GM19328 (cell line): ENCODE measurements around the gene MVP.
A peak's percentile ranks its signal among the peaks of the same experiment; 100 is the strongest.
"Not testable (repeated sequence)": the region's sequence is repeated elsewhere in the genome, so short reads cannot be mapped to it uniquely, and the experiment has no call there.

Experiments
- ATAC-seq: cut with Tn5 transposase; IDR thresholded peaks from one replicate; pipeline ENCODE4 v1.9.1; 2021; ENCODE audit warnings: mild to moderate bottlenecking, moderate library complexity; ENCODE audit not compliant: unreplicated experiment

The MVP gene

DNA sequence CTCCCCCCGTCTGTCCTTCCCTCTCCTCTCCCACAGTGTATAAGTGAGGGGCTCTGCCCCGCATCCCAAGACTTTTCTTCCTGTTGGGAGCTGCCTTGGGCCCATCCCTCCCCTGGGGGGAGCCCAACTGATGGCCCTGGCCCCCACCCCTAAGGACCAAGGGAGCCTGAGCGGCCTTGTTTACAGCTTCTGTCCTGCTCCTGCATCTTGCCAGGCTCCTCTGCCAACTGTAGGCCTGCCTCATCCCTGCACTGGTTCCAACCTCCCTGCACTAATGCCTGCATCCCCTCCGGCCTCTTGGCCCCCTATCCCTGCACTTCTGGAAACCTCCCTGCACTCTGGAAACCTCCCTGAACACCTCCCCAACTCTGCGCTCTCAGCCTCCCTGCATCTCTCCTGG, 5.7 kb upstream of the MVP start:
- no peak for ATAC-seq

DNA sequence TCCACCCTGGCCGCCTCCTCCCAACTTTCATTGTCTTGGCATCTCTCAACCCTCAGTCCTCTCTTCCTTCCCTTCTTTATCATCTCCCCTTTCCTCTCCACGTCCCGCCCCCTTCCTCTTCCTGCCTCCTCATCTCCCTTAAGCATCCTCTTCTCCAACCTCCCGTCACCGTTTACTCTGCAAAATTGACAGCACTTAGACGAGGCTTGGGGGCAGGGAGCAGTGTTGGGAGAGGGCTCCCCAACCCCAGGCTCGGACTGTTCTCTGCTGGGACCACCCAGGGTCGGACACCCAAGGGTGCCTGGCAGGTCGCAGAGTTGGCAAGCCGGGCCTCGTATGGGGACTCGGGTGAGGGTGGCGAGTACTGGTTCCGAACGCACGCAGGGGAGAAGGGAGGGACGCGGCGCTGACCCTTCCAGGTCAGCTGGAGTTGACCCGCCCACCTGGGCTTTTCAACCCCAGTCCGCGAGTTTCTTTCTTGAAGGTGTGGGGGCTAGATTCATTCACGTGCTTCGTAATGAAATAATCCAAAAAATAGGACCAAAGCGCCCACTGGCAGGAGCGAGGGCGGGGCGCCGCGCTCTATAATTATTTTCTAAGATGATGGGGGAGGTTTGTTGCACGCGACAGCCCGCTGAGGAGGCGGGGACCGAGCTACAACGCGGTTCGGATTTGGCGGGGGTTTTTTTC, 5.1 kb upstream of the MVP start:
- no peak for ATAC-seq

DNA sequence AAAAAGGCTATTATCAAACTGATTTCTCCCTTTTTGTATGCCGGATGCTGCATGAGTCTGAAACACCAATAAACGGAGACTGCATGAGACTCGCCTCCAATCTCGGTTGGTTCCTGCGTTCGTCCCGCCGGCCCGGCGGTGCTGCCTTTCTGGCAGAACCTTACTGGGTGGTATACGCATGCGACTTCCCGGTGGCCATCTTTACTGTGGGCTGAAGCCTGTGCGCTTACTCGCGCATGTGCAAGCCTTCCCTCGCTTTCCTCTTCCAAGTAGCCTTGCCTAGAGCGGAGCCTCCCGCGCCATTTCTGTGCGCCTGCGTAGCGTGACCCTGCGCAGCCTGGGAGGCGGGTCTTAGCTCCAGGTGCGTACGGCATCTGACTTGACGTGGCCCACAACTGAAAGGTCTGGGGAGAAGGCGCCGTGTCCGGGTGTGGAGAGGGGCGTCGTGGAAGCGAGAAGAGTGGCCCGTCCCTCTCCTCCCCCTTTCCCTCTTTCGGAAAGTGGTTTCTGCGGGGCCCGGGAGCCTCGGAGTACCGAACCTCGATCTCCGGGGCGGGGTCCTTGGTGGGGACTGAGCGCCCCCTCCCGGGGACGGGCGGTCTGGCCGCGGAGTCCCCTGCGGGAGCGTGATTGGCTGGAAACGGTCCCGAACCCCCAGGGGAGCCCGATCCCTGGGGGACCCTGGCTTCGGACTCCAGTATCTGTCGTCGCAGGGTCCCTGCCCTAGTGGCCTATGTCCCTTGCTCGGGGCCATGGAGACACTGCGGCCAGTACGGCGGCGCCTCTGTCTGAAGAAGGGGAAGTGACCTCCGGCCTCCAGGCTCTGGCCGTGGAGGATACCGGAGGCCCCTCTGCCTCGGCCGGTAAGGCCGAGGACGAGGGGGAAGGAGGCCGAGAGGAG, 4.2 kb upstream of the MVP start, which contains the start of gene PAGR1:
PAGR1 (plus strand) TSS at position 360 of the 901 bp plus-strand sequence; CDS start at position 734, 374 bp downstream.
- ATAC-seq: peak; percentile 66

DNA sequence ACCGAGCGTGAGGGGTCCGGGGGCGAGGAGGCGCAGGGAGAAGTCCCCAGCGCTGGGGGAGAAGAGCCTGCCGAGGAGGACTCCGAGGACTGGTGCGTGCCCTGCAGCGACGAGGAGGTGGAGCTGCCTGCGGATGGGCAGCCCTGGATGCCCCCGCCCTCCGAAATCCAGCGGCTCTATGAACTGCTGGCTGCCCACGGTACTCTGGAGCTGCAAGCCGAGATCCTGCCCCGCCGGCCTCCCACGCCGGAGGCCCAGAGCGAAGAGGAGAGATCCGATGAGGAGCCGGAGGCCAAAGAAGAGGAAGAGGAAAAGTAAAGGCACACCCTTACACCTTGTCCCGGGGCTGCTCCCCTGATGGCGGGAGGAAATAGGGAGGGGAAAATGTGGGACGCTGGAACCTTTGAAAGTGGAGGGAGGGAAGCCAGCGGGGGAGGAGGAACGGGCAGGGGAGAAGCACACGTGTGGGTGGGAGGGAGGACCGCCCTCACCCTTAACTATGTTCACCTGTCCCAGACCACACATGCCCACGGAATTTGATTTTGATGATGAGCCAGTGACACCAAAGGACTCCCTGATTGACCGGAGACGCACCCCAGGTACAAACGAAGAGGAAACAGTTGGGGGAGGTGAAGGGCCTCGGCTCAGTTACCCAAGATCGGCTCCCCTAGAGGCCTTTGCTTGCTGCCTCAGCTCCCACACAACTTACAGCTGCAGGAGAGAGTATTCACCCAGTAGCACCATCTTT, 3.4 kb upstream of the MVP start:
- no peak for ATAC-seq

DNA sequence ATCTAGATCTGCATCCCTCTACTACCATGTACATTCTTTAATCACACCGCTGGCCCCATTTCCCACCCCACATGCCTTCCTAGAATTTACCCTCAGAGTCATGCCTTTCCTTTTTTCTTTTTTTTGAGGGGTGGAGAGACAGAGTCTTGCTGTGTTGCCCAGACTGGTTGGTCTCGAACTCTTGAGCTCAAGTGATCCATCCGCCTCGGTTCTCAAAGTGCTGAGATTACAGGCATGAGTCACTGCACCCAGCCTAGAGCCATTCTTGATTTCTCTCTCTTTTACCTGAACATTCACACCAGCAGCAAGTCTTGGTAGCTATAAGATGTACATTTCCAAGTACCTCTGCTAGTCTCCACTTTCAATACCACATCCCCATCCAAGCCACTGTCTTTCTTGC, 2.2 kb upstream of the MVP start:
- ATAC-seq: no peak

DNA sequence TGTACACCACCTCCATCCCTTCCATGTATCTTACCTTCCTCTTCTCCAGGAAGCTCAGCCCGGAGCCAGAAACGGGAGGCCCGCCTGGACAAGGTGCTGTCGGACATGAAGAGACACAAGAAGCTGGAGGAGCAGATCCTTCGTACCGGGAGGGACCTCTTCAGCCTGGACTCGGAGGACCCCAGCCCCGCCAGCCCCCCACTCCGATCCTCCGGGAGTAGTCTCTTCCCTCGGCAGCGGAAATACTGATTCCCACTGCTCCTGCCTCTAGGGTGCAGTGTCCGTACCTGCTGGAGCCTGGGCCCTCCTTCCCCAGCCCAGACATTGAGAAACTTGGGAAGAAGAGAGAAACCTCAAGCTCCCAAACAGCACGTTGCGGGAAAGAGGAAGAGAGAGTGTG, 756 bp upstream of the MVP start:
- no peak for ATAC-seq

DNA sequence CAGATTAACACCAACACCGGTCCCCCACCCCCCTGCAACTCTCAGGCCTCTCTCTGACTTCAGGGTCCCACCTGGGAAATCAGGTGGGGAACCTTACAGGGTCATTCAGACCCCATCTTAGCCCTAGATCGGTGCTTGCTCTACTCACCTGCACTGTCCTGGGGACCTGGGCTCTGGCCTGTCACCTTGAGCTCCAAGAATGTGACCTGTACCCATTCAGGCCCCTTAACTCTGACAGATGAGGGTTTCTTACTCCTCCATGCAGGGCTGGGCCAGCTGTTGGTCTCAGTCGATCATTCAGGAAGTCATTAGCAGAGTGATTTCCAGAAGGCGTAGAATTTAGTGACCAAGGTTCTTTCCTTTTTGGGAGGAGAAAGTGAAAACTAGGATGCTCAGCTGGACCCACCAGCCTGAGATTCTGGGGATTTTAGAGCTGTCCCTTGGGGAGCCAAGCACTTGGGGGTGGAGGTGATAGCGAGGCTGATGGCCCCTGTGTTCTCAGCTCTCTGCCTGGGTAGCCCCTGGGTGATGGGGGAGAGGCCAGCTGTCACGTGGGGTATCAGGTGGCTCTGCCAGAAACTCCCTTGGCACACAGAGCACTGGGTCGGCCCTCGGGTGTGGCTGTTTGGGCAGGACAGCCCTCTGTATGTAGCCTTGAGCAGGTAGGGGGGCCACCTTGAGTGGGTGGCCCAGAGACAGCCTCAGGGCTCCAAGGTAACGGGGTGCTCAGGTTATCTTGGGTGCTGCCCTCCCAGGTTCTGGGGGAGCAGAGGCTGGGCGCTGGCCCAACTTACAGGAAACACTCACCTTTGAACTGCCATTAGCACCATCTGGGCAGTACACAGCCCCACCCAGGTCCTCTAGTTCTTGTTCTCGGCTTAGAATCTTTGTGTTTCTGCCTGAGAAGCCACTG, 724 bp downstream of the MVP start:
- no peak for ATAC-seq

DNA sequence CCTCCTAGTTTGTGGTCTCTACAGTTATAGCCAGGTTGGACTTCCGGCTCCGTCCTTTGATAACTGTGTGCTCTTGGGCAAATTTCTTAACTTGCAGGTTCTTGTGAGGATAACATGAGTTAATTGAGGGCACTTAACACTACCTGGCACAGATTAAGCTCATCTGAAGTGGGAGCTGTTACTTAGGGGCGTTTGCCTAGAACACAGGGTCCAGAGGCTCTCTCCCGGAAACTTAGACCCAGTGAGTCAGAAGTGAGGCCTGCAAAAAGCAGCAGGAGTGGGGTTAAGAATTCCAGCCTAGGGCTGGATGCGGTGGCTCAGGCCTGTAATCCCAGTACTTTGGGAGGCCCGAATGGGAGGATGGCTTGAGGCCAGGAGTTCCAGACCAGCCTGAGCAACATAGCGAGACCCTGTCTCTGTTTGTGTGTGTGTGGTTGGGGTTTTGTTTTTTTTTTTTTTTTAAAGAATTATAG, 1.4 kb downstream of the MVP start:
- no peak for ATAC-seq

DNA sequence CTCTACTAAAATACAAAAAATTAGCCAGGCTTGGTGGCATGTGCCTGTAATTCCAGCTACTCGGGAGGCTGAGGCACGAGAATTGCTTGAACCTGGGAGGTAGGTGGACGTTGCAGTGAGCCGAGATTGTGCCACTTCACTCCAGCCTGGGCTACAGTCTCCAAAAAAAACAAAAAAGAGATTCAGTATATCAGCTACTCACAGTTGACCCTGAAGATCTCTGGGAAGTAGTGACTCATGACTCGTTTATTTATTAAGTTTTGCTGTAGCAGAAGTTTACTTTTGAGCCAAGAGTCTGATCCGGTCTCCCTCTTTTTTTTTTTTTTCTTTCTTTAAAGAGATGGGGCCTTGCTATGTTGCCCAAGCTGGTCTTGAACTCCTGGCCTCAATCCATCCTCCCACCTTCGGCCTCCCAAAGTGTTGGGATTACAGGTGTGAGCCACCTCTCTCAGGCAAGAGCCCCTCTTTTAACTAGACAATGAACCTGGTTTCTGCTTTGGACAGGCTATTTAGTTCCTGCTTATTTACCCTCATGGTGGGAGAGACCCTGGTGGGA, 4.4 kb downstream of the MVP start:
- no peak for ATAC-seq

DNA sequence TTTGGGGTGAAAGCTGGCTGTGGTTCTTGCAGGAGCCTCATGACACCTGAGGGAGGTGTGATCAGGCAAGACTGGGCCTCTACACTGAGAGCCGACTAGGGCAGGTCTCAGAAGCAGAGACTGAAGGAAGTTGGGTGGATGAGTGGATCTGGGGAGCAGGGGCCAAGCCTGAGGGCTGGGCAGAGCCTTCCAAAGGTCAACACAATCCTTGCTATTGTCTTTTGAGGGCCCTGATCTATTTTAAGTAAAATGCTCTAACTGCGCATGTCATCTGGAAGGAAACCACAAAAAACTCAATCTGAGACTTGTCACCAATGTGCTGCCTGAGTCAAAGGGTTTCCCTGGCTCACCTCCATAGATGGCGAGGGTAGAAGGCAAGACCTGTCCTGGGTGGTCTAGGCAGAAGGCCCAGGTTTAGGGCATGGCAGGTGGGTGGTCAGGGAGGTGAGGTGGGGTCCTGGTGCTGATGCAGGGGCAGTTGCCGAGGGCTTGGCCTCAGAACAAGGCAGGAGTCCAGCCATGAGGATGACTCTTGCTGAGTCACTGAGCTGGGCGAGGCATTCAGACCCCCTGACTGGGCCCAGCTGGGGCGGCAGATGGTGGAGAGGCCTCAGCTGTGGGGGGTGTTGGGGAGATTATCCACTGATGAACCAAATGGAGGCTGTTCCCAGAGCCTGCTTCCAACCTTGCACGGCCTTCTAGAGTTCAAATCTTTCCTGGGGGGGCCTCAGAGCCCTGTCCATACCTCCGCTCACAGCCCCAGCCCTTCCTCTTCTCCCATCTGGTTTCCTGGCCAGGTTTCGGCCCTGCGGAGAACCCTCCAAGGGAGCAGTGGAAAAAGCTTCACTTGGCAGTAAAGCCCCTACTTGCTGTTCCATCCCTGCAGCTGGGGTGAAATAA, 5.1 kb downstream of the MVP start:
- ATAC-seq: no peak

DNA sequence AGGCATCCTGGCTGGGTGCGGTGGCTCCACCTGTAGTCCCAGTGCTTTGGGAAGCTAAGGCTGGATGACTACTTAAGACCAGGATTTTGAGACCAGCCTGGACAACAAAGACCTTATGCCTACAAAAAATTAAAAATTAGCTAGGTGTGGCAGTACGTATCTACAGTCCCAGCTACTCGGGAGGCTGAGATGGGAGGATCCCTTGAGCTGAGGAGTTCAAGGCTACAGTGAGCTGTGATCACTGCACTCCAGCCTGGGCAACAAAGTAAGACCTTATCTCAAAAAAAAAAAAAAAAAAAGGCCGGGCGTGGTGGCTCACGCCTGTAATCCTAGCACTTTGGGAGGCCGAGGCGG, 6.1 kb downstream of the MVP start:
- ATAC-seq: no peak

DNA sequence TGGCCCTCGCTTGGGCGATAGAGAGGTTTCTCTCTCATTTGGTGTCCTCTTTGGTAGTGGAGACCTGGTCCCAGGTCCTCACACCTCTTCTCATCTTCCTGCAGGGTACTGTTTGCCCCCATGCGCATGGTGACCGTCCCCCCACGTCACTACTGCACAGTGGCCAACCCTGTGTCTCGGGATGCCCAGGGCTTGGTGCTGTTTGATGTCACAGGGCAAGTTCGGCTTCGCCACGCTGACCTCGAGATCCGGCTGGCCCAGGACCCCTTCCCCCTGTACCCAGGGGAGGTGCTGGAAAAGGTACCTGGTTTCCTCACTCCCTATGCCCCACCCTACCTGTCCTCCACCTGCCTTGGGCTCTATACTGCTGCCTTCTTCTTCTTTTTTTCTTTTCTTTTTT, 10.5 kb downstream of the MVP start:
- ATAC-seq: no peak

DNA sequence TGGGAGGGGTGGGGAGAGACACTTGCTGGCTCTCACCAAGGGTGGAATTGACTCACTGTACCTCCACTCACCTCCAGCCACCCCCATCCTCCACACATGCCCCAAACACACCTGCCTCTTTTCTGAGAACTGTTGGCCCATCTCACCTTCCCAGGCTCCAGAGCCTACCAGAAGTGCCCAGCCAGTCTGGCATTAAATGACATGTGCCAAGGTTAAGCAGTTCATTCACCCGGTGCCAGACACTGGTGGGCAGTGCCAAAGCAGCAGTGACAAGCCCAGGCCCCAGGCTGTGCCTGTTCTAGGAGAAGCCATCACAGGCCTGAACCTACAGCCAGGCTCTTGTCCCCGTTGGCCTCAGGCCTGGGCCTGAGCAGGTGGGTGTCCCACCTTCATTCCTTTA, 11.2 kb downstream of the MVP start:
- no peak for ATAC-seq

DNA sequence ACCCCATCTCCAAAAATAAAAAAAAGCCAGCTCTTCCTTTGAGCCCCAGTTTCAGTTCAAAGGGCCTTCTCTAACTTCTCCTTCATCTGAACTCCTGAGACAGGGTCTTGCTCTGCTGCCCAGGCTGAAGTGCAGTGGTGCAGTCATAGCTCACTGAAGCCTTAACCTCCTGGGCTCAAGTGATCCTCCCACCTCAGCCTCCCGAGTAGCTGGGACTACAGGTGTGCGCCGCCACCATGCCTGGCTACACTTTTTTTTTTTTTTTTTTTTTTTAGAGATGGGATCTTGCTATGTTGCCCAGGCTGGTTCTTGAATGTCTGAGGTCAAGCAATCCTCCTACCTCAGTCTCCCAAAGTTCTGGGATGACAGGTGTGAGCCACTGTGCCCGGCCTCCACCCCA, 13.0 kb downstream of the MVP start:
- not testable (repeated sequence) for ATAC-seq

DNA sequence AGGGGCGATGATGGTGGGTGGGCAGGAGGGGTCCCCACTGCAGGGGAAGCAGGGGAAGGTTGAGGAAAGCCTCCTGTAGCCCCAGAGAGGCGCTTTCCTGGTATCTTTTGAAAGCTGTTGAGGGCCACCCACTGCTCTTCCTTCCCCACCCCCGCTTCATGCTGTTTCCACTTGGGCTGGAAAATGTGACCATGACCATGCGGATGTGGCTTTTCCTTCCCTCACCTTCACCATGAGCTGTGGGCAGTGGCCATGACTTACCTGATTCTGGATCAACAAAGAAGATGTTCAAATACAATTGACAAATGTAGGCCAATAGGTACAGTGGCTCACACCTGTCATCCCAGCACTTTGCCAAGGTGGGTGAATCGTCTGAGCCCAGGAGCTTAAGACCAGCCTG, 13.8 kb downstream of the MVP start:
- ATAC-seq: no peak

DNA sequence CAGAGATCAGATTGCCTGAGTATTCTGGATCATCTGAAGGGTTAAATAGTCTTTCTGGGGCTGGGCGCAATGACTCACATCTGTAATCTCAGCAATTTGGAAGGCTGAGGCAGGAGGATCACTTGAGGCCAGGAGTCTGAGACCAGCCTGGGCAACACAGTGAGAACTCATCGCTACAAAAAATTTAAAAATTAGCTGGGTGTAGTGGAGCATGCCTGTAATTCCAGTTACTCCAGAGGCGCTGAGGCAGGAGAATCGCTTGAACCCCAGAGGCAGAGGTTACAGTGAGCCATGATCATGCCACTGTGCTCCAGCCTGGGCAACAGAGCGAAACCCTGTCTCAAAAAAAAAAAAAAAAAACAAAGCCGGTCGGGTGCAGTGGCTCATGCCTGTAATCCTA, 15.7 kb downstream of the MVP start:
- no peak for ATAC-seq

DNA sequence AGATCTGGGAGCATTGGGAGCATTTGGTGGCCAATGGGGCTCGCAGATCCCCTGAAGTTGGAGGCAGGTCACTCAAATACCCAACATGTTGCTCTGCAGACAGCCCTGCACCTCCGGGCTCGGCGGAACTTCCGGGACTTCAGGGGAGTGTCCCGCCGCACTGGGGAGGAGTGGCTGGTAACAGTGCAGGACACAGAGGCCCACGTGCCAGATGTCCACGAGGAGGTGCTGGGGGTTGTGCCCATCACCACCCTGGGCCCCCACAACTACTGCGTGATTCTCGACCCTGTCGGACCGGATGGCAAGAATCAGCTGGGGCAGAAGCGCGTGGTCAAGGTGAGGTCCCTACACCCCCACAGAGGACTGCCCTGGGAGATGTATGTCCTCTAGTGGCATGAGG, 16.4 kb downstream of the MVP start:
- ATAC-seq: no peak

DNA sequence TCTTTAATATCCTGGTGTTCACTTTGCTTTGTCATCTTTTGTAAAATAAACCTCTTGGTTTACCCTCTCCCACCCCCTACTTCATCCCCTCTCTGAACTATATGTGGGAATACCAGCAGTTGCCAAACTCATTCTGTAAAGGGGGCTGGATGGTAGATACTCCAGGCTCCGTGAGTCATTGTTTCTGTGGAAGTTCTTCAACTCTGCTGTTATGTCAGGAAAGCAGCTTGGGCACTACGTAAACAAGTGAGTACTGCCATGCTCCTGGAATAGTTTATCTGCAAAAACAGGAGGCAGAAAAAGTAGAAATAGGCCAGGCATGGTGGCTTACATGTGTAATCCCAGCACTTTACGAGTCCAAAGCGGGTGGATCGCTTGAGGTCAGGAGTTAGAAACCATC, 17.6 kb downstream of the MVP start:
- ATAC-seq: no peak

DNA sequence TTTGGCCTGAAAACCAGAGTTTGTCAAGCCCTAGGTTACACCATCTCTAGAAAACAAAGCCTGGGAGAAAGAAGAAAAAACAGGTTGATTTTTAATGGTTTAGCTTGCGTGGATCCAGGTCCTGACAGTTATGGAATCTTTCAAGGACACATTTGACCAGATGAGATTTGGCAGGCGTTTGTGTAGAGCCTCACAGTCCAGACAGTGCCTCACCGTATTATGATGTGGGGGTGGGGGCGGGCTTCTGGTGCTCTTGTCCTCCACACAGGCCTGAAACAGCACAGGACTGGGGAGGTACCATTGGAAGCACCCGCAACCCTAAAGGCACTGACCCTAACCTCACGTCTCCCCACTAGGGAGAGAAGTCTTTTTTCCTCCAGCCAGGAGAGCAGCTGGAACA, 19.6 kb downstream of the MVP start:
- ATAC-seq: no peak
